GM19240 (cell line): Measurements from ENCODE around the gene PCSK2.

Experiments used
- DNase-seq: peaks from one replicate; pipeline ENCODE4 v3.0.0; 2011; ENCODE audit warnings: low spot score; ENCODE audit not compliant: insufficient read length

Gene PCSK2

GRCh38 chr20:17504898-17505635, 278.2 kb downstream of the PCSK2 start:
- no peak for DNase-seq

- DNase-seq, result no peak
Measured at GRCh38 chr20:17505636-17506517, 279.0 kb downstream of the PCSK2 start.

DNA sequence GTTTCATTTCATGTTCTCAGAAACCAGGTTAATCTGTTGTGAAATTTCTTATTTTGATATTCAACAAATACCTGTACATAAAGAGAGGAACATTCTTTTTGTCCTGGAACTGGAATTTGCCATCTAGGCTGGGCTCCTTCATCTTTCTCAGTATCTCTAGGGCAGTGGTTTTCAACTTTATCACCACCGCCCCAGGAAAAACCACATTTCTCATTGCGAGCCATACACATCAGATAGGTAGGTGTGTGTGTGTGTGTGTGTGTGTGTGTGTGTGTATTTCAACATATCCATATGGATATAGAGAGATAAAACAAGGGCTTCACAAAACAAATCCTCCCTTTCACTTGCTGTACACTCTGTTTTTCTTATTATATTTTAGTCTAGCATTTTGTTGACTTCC, 280.2 kb downstream of the PCSK2 start:
- DNase-seq, result no peak

DNA sequence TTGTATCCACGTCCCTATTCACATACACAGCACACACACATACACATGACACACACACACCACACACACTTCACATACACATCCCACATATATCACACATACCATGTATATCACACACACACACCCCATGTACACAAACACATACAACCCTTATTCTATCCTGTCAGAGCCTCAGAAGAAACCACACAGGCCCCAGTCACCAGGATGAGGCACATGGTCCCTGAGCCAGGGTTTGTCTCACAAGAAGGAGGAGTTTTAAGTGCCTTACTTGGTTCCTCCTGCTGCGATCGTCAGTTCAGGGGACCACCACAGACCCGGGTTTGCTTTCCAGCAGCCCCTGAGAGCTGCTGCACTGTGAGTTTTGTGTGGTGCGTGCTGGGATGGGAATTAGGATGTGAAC, 280.7 kb downstream of the PCSK2 start:
- no peak for DNase-seq

GRCh38 chr20:17508756-17509155, 281.9 kb downstream of the PCSK2 start:
- no peak for DNase-seq

DNA sequence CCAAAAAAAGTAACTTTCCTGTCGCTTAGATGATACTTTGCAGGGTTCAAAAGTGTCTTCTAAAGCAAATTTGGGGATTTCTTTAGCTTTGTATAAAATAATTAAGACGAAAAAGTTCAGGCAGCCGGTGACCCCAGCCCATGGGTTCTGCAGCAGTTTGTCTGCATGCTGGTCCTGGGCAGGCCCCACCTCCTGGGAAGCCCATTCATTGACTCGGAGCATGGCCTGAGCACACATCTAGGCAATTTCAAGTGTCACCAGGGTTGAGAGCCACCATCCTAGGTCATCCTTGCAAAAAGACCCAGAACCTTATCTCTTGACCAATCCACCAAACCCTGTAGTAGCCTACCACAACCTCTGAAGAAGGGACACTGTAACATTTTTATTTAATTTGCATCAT, 283.7 kb downstream of the PCSK2 start:
- no peak for DNase-seq

DNA sequence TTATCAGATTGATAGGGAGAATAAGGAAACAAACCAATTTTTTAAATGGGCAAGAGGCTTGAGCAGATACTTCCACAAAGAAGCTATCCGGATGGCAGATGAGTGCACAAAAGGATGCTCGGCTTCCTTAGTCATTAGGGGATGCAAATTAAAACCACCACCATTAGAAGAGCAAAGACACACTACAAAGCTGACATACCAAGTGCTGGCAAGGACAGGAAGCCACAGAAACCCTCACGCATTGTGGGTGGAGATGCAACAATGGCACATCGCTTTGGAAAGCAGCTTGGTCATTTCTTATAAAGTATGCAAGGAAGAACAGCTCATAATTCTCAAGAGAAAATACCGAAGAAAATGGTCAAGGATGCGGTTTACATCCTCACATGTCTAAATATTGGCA, 284.6 kb downstream of the PCSK2 start:
- DNase-seq, result no peak

GRCh38 chr20:17513939-17514338, 287.1 kb downstream of the PCSK2 start:
- DNase-seq, result no peak

DNA sequence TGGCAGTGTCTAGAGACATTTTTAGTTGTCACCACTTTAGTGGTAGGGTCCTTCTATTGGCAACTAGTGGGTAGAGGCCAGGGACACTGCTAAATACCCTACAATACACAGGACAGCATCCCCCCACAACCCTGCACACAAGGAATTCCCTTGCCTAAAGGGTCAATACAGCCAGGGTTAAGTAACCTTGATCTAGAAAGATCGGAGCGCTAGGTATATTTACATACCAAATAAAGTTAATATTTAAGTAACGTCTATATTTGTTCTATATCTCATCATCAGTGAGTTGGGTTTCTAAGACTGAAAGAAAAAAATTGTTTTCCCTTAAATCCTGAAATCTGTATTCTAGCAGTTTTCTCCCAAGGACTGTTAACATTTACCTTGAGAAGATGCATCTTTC, 288.2 kb downstream of the PCSK2 start:
- DNase-seq, result no peak

DNA sequence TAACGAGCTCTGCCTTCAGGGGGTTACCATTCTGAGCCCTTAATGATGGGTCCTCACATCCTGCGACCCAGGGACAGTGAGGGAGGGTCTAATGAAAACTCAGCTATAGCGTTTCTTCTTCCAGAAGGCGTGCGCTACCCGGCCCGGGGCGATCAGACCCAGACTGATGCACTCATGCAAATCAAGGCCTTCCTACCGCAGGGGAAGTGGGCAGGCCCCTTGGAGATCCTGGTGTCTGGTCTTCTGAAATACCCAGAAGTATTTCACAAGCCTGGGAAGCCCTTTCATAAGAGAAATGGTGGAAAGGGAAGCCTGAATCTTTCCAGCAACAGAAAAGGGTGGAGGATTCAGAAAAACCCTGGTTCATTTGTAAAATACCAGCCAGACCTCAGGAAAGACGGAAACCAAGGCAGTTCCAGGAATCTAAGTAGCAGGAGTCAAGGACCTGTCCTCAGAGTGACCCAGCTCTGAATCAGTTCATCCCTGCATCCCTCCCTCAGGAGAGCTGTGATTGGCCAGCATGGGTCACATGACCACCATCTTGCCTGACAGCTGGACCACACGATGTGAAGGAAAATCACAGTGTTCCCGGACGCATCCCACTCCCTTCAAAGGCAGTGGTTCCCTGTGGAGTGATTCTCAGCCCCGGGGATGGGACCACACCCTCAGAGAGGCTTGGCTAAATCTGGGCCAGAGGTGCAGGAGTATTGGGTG, 291.7 kb downstream of the PCSK2 start:
- DNase-seq, result no peak

- DNase-seq, result no peak
Measured at GRCh38 chr20:17519606-17520285, 292.9 kb downstream of the PCSK2 start.

DNA sequence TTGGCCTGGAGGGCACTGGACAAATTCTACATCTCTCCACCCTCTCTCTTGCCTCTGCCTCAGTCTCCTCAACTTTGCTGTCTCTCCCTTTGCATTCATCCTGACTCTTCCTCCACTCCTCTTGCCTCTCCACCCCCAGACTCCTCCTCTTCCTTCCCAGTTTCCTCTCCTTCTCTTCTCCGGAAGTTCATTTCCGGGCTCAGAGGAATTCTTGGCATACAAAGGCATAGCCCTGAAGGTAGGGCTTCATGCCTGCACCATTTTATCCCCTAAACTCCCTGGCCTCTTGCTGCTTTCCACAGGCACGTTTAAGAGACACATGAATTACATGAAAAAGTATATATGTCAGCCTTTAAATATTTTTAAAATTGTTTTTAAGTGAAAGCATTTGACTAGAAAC, 293.7 kb downstream of the PCSK2 start:
- DNase-seq, result no peak

DNA sequence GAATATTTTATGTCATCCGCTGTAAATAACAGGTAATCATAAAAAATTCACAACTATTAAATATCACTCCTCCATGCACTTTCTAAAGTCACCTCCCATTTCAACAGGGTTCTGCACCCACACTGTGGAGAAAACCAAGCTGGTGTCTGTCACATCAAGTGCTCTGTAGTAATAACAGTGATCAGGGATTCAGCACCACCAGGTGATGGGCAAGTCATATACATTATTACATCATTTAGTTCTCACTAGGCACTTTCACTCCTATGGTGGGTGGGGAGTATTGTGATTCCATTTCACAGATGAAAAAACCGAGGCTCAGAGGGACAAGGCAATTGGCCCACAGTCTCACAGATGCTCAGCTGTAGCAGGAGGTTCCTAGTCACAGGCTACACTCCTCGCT, 295.7 kb downstream of the PCSK2 start:
- DNase-seq, result no peak

DNA sequence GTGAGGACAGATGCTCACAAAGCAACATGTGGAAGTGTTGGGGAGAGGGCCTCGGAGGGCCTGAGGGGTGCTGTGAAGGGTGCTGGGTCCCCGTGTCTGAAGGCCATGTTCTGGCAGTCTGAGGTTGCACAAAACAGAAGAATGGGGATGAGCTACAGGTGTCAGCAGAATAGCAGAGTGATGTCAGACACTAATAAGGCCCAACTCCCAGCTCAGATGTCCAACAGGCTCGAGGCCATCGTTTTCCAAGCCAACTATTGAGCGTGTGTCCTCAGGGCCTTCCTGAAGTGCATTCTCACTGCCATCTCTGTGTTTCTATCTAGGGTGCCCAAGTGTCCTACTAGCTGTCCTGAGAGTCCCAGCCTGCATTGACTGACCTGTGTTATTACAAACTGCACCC, 296.5 kb downstream of the PCSK2 start:
- DNase-seq, result no peak

DNA sequence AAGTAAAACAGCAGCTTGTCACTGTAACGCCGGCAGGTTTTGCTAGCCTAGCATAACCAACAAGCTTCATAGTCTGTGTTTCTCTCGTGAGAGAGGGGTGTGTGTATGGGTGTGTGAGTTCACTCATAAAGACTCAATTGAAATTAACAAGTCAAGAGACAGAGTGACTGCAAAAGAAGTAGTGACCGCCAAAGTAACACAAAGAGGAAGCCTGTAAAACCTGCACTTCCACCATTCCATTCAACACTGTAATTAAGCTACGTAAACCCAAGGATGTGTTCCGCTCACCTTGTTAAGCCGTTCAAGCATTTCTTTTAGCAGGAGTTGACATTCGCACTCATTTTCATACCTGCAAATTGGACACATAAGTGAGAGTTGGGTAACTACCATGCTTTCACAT, 297.7 kb downstream of the PCSK2 start:
- DNase-seq, result no peak

DNA sequence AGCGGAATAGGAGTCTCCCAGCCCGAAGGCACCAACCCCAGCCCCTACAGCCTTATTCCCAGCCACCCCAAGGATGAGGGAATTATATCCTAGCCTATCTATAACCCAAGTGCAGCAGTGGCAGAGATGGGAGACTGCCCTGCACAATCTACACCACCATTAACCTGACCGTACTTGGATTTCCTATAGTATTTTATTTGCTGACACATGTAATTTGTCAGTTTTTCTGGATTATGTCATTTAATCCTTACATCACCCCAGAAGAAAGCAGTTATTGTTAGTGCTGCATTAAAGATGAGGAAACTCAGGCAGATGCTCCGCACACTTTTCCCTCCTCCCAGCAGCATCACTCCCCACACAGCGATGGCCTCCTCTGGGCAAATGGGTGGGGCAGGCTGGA, 298.3 kb downstream of the PCSK2 start:
- DNase-seq, result no peak

GRCh38 chr20:17525650-17526049, 298.8 kb downstream of the PCSK2 start:
- no peak for DNase-seq

DNA sequence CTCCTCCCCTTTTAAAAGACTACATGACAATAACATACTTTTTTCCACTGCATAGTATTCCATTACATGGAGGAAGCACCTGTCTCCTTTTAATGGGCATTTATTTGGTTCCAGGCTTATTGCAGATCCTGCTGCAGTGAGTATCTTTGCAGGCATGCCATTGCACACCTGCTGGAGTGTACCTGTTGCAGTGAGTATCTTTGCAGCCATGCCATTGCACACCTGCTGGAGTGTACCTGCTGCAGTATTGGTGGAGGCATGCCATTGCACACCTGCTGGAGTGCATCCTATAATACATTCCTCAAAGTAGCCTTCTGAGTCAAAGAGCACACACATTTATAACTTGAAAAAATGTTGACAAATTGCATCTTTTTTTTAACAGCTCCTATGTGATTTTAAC, 302.7 kb downstream of the PCSK2 start:
- no peak for DNase-seq

DNA sequence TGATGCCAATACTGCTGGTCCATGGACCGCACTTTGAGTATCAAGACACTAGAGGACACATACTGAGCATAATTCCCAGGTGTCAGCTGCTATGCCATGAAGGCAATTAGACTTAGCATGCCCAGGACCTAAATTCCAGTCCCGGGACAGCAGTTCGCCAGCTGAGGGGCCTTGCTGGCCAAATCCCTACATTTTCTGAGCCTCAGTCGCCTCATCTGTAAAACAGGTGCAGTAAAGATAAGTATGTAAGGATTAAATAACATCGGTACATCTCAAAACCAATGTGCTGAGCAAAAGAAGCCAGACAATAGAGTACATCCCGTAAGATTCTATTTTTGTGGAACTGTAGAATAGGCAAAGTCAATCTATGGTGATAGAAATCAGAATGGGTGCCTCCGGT, 303.3 kb downstream of the PCSK2 start:
- DNase-seq, result no peak

GRCh38 chr20:17530716-17531664, 304.1 kb downstream of the PCSK2 start, which contains the start of gene BFSP1:
Gene BFSP1 (minus strand): TSS chr20:17531379. CDS start chr20:17531329, 50 bp downstream.
- no peak for DNase-seq
